HPDE6-E6E7 (cell line): ENCODE measurements around the gene KIAA0319L.
"Not testable (repeated sequence)": the region's sequence is repeated elsewhere in the genome, so short reads cannot be mapped to it uniquely, and the experiment has no call there.

Experiments
- DNase-seq: peaks from one replicate; pipeline ENCODE4 v3.0.0; 2011; ENCODE audit warnings: missing footprints; ENCODE audit errors: extremely low spot score

The KIAA0319L gene

GRCh38 chr1:35488336-35488735 lies 68.9 kb downstream of the KIAA0319L start:
- DNase-seq, result no peak

GRCh38 chr1:35486858-35487408 lies 70.3 kb downstream of the KIAA0319L start:
- DNase-seq, result no peak

- no peak for DNase-seq
Measured at GRCh38 chr1:35481229-35481628, 76.0 kb downstream of the KIAA0319L start.

- DNase-seq, result no peak
Measured at GRCh38 chr1:35477870-35478269, 79.3 kb downstream of the KIAA0319L start.

GRCh38 chr1:35475856-35476674 lies 81.1 kb downstream of the KIAA0319L start:
- no peak for DNase-seq

- DNase-seq, result no peak
Measured at GRCh38 chr1:35475356-35475755, 81.8 kb downstream of the KIAA0319L start.

- DNase-seq, result not testable (repeated sequence)
Measured at GRCh38 chr1:35473216-35473615, 84.0 kb downstream of the KIAA0319L start.

GRCh38 chr1:35470977-35471613 lies 86.1 kb downstream of the KIAA0319L start:
- DNase-seq, result no peak

GRCh38 chr1:35466120-35466519 lies 91.1 kb downstream of the KIAA0319L start:
- no peak for DNase-seq

- not testable (repeated sequence) for DNase-seq
Measured at GRCh38 chr1:35463749-35464148, 93.5 kb downstream of the KIAA0319L start.

GRCh38 chr1:35463232-35463631 lies 94.0 kb downstream of the KIAA0319L start:
- no peak for DNase-seq

GRCh38 chr1:35461966-35462651 lies 95.1 kb downstream of the KIAA0319L start:
- DNase-seq, result no peak

- DNase-seq, result no peak
Measured at GRCh38 chr1:35460796-35461195, 96.4 kb downstream of the KIAA0319L start.

- DNase-seq, result no peak
Measured at GRCh38 chr1:35454616-35455015, 102.6 kb downstream of the KIAA0319L start.

- no peak for DNase-seq
Measured at GRCh38 chr1:35454176-35454575, 103.0 kb downstream of the KIAA0319L start.

GRCh38 chr1:35453031-35453430 lies 104.2 kb downstream of the KIAA0319L start:
- no peak for DNase-seq

GRCh38 chr1:35452106-35452774 lies 105.0 kb downstream of the KIAA0319L start:
- DNase-seq, result no peak

GRCh38 chr1:35451125-35451528 lies 106.1 kb downstream of the KIAA0319L start:
- no peak for DNase-seq

- peak; percentile 58 for DNase-seq
Measured at GRCh38 chr1:35449334-35450008, 107.7 kb downstream of the KIAA0319L start.

- peak; percentile 66 for DNase-seq
Measured at GRCh38 chr1:35448344-35448801, 108.8 kb downstream of the KIAA0319L start.

- no peak for DNase-seq
Measured at GRCh38 chr1:35447278-35447677, 109.9 kb downstream of the KIAA0319L start.
